Gastrocnemius medialis (tissue), 4 donors: ENCODE results near the gene TSPYL1. TPM values are rescaled to one million over a fixed set of nuclear protein-coding genes. Genes with fewer than 3 reads are reported as not detected.

ENCODE experiments used
- ATAC-seq, 2 donors: fragments of 150-250 bp; one replicate each; pipeline ENCODE4 v1.9.1; 2016
- DNase-seq, 2 donors: peaks; one replicate each; pipeline ENCODE4 v3.0.0-alpha.2; 2019
- H3K27ac ChIP-seq, 4 donors: fragments of 200-600 bp; sonication (generic); 1 replicate in 1 of 4; 2 replicates in 3 of 4; pipeline ENCODE4 v1.5.1; 2016 to 2018; ENCODE audit warnings: mild to moderate bottlenecking in 2 of 4, moderate library complexity in 1 of 4
- H3K27me3 ChIP-seq, 3 donors: fragments of 200-600 bp; sonication (generic) in 2 of 3; 1 replicate in 1 of 3; 2 replicates in 2 of 3; pipeline versions ENCODE4 v1.5.1 to v1.6.0; 2016 to 2019; ENCODE audit warnings: mild to moderate bottlenecking in 1 of 3, moderate library complexity in 1 of 3
- H3K36me3 ChIP-seq, 2 donors: fragments of 200-600 bp; sonication (generic) in 1 of 2; one replicate each; pipeline ENCODE4 v1.5.1; 2017 to 2018
- H3K4me1 ChIP-seq, 2 donors: fragments of 200-600 bp; sonication (generic) in 1 of 2; one replicate each; pipeline ENCODE4 v1.5.1; 2016 to 2017; ENCODE audit warnings: mild to moderate bottlenecking in 2 of 2
- H3K4me3 ChIP-seq, 4 donors: fragments of 200-600 bp; sonication (generic) in 3 of 4; 1 replicate in 1 of 4; 2 replicates in 3 of 4; pipeline ENCODE4 v1.5.1; 2016 to 2019; ENCODE audit warnings: mild to moderate bottlenecking in 2 of 4
- H3K9me3 ChIP-seq, 3 donors: fragments of 200-600 bp; sonication (generic) in 2 of 3; 1 replicate in 1 of 3; 2 replicates in 2 of 3; pipeline ENCODE4 v1.5.1; 2016 to 2019
- POLR2A ChIP-seq, 2 donors: fragments of 450-650 bp; IDR thresholded peaks; one replicate each; pipeline ENCODE4 v1.6.1; 2017; ENCODE audit warnings: antibody characterized with exemption in 2 of 2, mild to moderate bottlenecking in 2 of 2, moderate library complexity in 2 of 2
- in situ Hi-C, 4 donors: fragments of 200-750 bp; cut with MboI; loops; one replicate each; pipeline versions ENCODE4 v1.15.0 to v1.8.0; 2017; ENCODE audit warnings: low sequenced_read_pairs in 4 of 4
- intact Hi-C: fragments of 100-400 bp; cut with DNase I; formaldehyde crosslinking; loops from one replicate; pipeline ENCODE4 v1.15.1; 2023; ENCODE audit warnings: low total_unique reads
- total RNA-seq, 4 donors: library from RNA; depleted of rRNA; stranded (reverse); fragments of >200 nt; gene quantifications; one replicate each; pipeline versions ENCODE4 v1.1.0 to v1.2.3, GENCODE V29; 2016
- TF ChIP-seq, protein P1 (sequence below), 5 experiments: fragments of 450-650 bp in 3 of 5; fragments of 200-600 bp in 2 of 5; sonication (generic) in 2 of 5; IDR thresholded peaks in 4 of 5; conservative IDR thresholded peaks in 1 of 5; 1 replicate in 4 of 5; 2 replicates in 1 of 5; pipeline ENCODE4 v1.5.1; 2016 to 2019; ENCODE audit warnings: antibody characterized with exemption in 5 of 5, mild to moderate bottlenecking in 3 of 5, moderate library complexity in 3 of 5

The TSPYL1 gene
- total RNA-seq, 4 donors from 2014 or later = 74.2 to 160 (median 81.2) TPM

DNA sequence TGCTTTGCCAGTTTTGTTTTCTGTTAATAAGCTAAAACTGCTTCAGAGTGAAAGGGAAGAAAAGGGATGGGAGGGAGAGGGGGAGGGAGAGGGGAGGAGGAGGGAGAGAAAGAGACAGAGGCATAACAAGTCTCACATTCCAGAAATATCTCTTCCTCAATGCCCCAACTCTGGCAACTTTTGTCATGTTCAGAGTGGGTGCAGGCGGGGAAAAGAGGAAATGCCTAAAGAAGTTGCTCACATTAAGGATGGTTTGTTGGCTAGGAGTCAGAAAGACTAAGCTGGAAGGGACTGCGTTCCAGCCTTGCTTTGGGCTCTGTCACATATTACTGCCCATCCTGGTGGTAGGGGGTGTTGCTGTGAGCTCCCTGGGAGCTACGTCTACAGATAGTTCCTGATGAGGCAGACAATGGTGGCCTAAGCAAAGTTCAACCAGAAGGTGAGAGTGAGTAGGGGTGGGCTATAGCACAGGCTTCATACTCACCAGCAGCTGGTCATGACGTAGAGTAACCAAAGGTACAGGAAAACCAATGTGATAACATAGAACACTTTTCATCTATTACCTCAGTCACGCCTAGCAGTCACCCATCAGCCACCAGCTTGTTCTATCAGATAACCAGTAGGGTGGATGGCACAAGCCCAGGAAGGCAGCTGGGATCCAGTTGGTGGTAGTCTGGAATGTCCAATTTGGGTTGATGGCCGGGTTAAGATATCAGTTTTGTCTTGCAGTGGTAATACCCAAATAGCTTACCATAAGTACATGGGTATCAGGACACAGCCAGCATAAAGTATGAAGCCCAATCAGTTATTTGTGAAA lies 28.0 kb downstream of the TSPYL1 start:
- no peaks in the 10 kb centered on the region for H3K27me3 ChIP-seq
- no peak overlapping the region for H3K27ac ChIP-seq
- intact Hi-C loops = no loop called here
- H3K4me1 ChIP-seq = peaks cover 22 to 30% of the 10 kb centered on the region in 2 donors
- ATAC-seq = no peak
- in situ Hi-C loops = no loop called here
- DNase-seq = no peak
- no peaks in the 10 kb centered on the region for H3K9me3 ChIP-seq
- H3K36me3 ChIP-seq = no peaks in the 10 kb centered on the region
- no peak overlapping the region for H3K4me3 ChIP-seq
- no peak for TF ChIP-seq POLR2A (IDR thresholded peaks at IDR 0.05)
- TF ChIP-seq, protein P1, sequence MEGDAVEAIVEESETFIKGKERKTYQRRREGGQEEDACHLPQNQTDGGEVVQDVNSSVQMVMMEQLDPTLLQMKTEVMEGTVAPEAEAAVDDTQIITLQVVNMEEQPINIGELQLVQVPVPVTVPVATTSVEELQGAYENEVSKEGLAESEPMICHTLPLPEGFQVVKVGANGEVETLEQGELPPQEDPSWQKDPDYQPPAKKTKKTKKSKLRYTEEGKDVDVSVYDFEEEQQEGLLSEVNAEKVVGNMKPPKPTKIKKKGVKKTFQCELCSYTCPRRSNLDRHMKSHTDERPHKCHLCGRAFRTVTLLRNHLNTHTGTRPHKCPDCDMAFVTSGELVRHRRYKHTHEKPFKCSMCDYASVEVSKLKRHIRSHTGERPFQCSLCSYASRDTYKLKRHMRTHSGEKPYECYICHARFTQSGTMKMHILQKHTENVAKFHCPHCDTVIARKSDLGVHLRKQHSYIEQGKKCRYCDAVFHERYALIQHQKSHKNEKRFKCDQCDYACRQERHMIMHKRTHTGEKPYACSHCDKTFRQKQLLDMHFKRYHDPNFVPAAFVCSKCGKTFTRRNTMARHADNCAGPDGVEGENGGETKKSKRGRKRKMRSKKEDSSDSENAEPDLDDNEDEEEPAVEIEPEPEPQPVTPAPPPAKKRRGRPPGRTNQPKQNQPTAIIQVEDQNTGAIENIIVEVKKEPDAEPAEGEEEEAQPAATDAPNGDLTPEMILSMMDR (IDR thresholded peaks at IDR 0.05 in 4 of 5, conservative IDR thresholded peaks at IDR 0.05 in 1 of 5) = no peak

DNA sequence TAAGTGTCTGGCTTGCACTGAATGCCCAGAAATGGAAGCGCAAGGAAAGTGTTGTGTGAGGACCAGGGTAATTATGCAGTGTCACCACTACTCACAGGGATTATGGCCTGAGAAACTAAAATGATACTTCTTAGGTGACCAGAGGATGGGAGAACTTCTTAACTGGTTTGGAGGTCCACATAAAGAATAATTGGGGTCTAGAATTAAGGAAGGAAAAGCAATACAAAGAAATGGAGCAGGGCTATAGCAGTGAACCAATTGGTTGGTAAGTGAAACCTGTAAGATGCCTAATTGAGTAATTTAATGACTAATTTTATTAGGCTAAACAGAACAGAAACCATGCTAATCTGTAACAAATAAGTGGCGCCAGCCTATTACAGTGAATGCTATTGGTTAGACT lies 31.2 kb downstream of the TSPYL1 start:
- TF ChIP-seq, protein P1 (IDR thresholded peaks at IDR 0.05 in 4 of 5, conservative IDR thresholded peaks at IDR 0.05 in 1 of 5) = no peak
- TF ChIP-seq POLR2A (IDR thresholded peaks at IDR 0.05) = no peak
- H3K4me3 ChIP-seq = no peak overlapping the region
- no peaks in the 10 kb centered on the region for H3K27me3 ChIP-seq
- H3K36me3 ChIP-seq = peaks cover 0 to 9% of the 10 kb centered on the region in 2 donors
- no peak overlapping the region for H3K27ac ChIP-seq
- DNase-seq = no peak
- ATAC-seq = no peak
- no peaks in the 10 kb centered on the region for H3K9me3 ChIP-seq
- intact Hi-C loops = no loop called here
- peaks cover 18 to 21% of the 10 kb centered on the region in 2 donors for H3K4me1 ChIP-seq
- in situ Hi-C loops = no loop called here

DNA sequence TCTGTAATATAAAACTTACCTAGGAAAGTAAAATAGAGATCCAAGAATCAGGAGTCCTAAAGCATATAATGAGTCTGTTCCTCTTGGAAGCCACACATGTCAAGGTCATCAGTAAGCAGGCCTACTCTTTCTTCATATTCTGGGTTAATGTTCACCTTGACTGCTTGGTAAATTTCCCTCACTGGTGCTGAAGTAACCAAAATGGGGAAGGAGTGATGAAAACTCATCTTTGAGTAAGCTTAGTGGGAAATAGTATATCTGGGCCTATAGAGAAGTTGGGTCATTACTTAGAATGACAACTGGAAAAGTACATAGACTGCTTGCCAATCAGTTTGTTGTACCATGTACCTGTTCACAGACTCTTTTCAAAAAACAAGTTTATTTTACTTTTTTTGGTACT lies 32.4 kb downstream of the TSPYL1 start:
- H3K27me3 ChIP-seq = no peaks in the 10 kb centered on the region
- no peak overlapping the region for H3K27ac ChIP-seq
- ATAC-seq (no peak), DNase-seq (no peak)
- no peak overlapping the region for H3K4me3 ChIP-seq
- intact Hi-C loops (no loop called here), in situ Hi-C loops (no loop called here)
- TF ChIP-seq, protein P1 (IDR thresholded peaks at IDR 0.05 in 4 of 5, conservative IDR thresholded peaks at IDR 0.05 in 1 of 5) = no peak
- no peak for TF ChIP-seq POLR2A (IDR thresholded peaks at IDR 0.05)
- H3K36me3 ChIP-seq = peaks cover 0 to 12% of the 10 kb centered on the region in 2 donors
- H3K9me3 ChIP-seq = no peaks in the 10 kb centered on the region
- H3K4me1 ChIP-seq = peaks cover 12% of the 10 kb centered on the region in 2 donors

DNA sequence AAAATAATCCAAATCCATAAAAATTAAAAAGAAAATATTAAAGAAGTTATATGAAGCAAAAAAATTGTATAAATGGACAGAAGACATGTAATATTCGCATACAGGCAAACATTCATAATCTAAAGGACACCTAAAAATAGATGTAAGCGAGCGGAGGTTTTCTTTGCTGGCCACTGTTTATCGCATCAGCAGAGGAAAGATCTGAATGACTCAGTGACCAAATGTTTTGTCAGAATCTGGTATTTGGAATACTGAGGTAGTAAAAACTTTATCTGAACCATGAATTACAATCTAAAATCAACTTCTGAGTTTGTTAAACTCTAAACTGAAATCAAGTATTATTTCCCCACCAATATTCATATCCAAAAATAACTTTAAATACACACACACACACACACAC lies 33.6 kb downstream of the TSPYL1 start:
- ATAC-seq (no peak), DNase-seq (no peak)
- no peak overlapping the region for H3K27ac ChIP-seq
- H3K27me3 ChIP-seq = no peaks in the 10 kb centered on the region
- intact Hi-C loops = no loop called here
- TF ChIP-seq POLR2A (IDR thresholded peaks at IDR 0.05) = no peak
- TF ChIP-seq, protein P1 (IDR thresholded peaks at IDR 0.05 in 4 of 5, conservative IDR thresholded peaks at IDR 0.05 in 1 of 5) = no peak
- in situ Hi-C loops = no loop called here
- no peaks in the 10 kb centered on the region for H3K9me3 ChIP-seq
- no peak overlapping the region for H3K4me3 ChIP-seq
- H3K4me1 ChIP-seq = peaks cover 7 to 9% of the 10 kb centered on the region in 2 donors
- H3K36me3 ChIP-seq = peaks cover 0 to 12% of the 10 kb centered on the region in 2 donors
